GM19452 (cell line): Measurements from ENCODE around the gene ZNF408.
"Not testable (repeated sequence)": the region's sequence is repeated elsewhere in the genome, so short reads cannot be mapped to it uniquely, and the experiment has no call there.

Experiments
- ATAC-seq: cut with Tn5 transposase; IDR thresholded peaks from one replicate; pipeline ENCODE4 v1.9.1; 2021; ENCODE audit not compliant: unreplicated experiment

ZNF408 gene

DNA sequence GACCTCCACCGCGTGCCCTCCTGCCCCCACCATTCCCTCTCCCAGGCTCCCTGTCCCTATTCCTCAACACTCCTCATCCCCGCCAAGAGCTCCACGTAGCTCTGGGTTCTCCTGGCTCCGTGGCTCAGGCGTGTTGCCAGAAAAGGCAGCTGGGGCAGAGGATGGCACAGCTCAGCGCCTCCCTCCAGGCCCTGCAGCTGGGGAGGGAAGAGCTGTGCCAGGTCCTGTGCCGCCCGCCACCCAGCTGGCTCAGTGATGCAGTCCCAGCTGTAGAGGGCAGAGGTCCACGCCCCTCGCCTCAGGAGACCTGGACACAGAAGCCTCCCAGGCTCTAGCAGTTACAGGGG, 4.6 kb upstream of the ZNF408 start:
- no peak for ATAC-seq

DNA sequence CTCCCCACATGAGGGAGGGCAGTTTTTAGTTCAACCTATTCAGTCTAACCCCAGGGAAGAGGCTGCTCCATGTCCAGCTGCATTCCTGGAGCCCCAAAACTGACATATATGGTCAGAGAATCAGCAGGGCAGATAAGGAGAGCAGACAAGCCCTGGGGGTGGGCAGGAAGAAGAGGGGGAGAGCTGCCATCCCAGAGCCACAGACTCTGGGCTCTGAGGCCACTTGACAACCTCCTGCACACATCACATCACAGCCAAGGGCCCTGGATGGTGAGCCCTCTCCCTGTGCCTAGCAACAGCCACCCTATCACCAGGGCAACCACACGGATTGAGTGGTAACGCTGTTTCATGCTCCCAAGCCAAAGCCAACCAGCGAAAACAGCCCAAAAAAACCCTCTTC, 3.5 kb upstream of the ZNF408 start:
- ATAC-seq = no peak

DNA sequence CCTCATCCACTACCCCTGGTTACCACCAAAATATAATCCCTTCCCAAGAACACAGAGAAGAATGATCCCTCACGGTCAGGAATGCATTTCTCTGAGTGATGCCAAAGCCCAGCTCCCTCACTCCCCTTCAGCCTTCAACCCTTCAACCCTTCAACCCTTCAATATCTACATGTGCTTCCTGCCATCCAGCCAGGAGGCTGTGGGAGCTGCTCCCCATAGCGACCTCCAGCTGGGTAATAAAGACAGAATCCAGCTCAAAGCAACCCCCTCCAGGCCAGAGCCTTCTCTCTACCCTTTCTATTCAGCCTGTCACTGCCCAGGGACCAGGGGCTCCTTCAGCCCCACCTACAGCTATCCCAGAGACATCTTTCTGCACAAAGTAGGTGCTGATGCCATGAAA, 3.1 kb upstream of the ZNF408 start:
- no peak for ATAC-seq

DNA sequence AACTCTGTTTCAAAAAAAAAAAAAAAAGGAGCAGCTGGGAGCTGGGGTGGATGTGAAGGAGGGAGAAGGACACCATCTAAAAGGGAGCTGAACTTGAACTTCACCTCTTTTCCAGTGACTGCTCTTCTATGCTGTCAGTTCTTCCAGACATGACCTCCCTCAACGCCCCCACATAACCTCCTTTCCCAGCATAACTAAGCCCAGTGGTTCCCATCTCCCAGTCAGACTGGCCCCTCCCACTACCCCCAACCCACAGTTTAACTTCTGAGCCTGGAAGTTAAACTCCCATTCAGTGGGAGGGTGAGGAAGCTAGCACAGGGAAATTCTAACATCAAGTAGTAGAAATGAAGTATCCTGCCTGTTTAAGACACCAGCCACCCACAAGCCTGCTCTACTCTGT, 2.2 kb upstream of the ZNF408 start:
- ATAC-seq = no peak

DNA sequence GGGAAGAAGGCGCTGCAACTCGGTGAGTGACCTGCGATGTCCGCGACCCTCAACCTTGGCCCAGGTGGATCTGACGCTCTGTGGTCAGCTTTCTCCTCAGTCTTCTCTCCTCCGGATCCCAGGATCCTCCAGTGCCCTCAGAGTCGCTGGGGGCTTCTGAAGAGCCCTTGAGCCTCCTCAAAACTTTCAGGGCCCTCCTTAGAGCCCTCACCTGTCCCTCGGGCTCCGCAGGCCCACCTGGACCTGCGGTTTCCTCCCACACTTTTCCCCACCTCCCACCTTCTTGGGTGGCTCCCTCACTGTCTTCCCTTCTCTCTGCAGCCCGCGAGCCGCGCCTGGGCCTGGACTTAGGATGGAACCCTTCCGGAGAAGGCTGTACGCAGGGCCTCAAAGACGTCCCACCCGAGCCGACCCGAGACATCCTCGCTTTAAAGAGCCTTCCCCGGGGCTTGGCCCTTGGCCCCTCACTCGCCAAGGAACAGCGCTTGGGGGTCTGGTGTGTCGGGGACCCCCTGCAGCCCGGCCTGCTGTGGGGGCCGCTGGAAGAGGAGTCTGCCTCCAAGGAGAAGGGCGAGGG, 335 bp downstream of the ZNF408 start:
- ATAC-seq = no peak

DNA sequence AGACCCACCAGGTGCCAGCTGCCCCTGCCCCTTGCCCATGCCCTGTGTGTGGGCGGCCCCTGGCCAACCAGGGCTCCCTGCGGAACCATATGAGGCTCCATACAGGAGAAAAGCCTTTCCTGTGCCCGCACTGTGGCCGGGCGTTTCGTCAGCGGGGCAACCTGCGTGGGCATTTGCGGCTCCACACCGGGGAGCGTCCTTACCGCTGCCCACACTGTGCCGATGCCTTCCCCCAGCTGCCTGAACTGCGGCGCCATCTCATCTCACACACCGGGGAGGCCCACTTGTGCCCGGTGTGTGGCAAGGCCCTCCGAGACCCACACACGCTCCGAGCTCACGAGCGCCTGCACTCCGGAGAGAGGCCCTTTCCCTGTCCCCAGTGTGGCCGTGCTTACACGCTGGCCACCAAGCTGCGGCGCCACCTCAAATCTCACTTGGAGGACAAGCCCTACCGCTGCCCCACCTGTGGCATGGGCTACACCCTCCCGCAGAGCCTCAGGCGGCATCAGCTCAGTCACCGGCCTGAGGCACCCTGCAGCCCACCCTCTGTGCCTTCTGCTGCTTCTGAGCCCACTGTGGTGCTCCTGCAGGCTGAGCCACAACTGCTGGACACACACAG, 4.3 kb downstream of the ZNF408 start:
- ATAC-seq = no peak

DNA sequence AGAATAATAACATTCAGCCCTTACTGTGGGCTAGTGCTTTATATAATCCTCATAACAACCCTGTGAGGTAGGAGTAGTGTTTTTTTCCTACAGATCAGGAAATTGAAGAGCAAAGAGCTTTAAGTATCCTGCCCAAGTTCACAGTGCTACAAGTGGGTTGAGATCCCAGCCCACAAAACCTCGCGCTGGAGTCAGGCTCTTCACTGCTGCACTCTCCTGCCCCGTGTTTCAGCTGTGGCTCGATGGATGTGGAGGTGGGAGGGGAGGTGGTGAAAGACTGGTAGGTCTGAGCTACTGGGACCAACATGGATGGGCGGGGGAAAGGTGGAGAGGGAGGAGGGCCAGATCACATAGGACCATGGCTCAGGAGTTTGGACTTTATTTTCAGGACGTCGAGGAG, 6.1 kb downstream of the ZNF408 start:
- ATAC-seq = no peak

DNA sequence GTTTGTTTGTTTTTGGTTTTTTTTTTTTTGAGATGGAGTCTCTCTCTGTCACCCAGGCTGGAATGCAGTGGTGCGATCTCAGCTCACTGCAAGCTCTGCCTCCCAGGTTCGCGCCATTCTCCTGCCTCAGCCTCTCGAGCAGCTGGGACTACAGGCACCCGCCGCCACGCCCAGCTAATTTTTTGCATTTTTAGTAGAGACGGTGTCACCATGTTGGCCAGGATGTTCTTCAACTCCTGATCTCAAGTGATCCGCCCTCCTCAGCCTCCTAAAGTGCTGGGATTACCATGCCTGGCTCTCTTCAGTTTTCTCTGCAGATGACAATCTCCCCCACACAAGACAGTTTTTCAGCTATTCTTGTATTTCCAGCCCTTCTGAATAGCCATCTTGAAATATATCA, 8.5 kb downstream of the ZNF408 start:
- ATAC-seq = not testable (repeated sequence)

DNA sequence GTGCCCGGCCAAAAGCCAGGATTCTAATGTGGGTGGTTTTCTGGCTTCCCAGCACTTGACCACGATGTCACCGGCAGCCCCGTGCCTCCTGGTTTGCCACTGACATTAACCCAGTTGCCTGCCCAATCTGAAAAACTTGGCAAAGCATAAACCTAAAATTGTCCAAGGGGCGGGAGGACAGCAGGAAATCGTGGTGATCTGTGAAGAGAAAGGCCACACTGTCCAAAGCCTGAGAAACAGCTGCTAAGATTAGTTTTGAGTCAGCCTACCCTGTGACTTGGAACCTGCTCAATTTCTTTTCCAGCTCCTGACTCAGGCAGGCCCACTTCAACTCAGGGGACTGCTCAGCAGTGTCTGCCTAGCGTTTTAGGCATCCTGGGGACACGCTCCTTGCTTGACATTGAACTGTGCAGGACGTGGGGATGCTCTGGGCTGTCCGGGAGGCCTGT, 10.0 kb downstream of the ZNF408 start:
- no peak for ATAC-seq

DNA sequence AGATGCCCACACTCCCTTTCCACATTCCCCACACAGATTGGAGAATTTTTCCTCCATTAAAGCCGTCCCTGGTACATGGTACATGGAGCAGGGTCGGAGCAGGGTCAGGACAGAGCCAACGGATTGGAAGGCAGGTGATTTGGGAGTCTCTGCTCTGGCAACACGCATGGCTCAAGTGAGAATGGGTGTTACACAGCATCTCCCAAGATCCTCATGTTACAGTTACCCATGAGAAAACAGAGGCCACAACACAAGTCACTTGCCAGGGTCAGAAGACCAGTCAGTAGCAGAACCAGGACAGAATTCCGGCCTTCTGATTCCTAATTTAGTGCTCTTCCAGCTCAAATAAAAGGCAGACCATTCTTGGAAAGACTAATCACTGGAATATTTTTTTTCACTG, 10.5 kb downstream of the ZNF408 start:
- no peak for ATAC-seq

DNA sequence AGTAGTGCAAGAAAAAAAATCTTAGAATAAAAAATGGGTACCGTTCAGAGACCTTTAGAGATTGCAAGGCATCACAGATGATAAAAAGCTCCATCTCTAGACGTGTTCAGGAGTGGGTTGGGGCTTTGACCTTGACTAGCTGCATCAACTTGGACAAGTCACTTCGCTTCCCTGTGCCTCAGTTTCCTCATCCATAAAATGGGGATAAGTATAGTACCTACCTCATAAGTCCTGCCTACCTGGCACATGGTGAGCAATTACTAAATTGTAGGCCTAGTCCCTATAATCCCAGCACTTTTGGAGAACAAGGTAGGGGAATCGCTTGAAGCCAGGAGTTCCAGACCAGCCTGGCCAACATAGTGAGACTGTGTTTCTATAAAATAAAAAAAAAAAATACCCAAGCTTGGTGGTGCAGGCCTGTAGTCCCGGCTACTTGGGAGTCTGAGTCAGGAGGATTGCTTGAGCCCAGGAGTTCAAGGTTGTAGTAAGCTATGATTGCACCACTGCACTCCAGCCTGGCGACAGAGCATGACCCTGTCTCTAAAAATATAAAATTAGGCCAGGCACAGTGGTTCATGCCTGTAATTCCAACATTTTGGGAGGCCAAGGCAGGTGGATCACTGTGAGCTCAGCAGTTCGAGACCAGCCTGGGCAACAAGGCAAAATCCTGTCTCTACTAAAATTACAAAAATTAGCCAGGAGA, 12.2 kb downstream of the ZNF408 start:
- ATAC-seq = no peak

DNA sequence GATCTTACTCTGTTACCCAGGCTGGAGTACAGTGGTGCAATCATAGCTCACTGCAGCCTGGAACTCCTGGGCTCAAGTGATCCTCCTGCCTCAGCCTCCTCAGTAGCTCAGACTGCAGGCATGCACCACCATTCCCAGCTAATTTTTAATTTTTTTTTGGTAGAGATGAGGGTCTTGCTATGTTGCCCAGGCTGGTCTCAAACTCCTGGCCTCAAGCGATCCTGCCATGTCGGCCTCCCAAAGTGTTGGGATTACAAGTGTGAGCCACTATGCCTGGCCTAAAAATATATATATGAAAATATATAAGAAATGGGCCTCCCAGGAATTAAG, 17.0 kb downstream of the ZNF408 start:
- not testable (repeated sequence) for ATAC-seq

DNA sequence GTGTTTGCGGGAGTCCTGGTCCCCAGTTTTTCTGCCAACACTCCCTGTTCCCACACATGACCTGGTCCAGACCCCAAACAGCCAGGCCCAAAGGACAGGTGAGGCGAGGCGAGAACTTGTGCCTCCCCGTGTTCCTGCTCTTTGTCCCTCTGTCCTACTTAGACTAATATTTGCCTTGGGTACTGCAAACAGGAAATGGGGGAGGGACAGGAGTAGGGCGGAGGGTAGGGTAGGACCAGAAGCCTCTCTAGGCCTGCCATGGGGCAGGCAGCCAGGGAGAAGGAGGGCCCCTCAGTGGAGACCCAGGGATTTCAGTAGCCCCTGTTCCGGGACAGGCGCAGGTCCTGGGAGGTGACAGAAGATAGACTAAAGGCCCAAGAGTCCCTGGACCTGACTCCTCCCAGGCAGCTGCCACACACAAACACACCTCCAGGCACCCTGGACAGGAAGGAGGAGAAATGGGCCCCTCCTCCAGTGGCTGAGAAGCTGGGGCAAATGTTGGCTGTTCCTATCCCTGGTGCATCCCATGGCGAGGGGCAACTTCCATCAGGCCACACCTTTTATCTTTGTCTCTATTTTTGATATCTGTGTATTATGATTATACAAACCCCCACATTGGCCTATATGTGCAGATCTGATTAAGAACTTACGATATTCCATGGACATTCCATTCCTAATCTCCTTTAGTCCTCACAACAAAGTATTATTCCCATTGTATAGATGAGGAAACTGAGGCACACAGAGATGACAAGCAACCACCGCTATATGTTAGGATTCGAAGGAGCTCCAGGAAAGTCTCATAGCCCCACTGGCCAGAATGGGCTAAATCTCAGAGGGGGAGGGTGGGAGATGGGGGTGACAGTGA, 17.6 kb downstream of the ZNF408 start:
- ATAC-seq = no peak

DNA sequence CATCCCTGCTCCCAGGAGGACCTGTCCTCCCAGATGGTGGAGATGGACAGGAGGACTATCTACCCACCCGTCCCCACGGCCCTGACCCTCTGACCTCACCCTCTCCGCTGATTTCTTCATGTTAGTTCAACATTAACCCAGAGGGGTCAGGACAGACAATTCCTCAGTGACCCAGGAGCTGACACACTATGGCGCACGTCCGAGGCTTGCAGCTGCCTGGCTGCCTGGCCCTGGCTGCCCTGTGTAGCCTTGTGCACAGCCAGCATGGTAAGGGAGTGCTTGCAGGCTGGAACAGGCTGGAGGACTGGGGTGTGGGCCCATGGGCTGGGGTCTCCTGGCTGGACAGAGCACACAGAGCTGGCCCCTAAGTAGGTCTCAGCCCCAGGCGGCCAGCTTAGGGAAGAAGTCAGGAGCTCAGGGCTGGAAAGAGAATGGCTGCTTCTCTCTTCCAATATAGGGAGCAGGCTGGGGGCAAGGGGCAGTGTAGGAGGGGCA, 18.3 kb downstream of the ZNF408 start, which contains the start of gene F2:
TSS of gene F2 (plus strand) at position 166 of the 495 bp plus-strand sequence. CDS start at position 189, 23 bp downstream.
- no peak for ATAC-seq

DNA sequence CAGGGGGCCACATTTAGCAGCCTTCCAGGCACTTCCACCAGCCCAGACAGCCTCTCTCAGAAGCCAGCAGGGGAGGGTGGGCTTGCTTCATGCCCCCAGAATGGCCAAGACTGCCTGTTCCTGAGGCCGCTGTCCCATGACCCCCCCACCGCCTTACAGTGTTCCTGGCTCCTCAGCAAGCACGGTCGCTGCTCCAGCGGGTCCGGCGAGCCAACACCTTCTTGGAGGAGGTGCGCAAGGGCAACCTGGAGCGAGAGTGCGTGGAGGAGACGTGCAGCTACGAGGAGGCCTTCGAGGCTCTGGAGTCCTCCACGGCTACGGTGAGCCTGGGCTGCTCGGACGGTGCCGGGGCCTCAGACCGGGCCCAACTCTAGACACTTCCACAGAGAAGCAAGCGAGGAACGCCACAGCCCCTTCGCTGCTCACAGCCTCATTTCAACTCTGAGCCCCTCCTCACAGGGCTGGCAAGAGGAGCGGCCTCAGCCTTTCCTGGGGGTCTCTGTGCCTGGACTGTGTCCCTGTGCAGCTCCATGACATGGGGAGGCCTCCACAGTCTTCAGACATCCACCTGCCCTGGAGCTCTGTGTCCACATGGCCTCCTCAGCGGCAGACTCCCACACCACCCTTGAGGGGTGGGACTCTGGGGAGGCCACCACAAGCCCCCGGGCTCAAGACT, 18.9 kb downstream of the ZNF408 start:
- ATAC-seq = no peak

DNA sequence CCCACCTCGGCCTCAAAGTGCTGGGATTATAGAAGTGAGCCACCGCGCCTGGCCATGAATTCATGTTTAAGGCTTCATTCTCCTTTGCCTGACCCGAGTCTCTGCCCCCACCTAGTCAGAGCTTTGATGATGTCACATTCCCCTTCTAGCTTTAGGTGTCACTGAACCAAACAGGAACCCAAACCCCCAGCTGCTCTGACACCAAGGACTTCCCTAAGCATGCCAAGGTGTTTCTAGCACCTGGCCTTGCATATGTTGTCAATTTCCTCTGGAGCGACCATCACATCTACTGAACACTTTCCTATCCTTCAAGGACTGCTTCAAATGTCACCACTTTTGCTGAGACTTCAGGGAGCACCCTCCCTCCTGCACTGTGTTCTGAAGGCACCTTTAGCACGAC, 20.5 kb downstream of the ZNF408 start:
- no peak for ATAC-seq

DNA sequence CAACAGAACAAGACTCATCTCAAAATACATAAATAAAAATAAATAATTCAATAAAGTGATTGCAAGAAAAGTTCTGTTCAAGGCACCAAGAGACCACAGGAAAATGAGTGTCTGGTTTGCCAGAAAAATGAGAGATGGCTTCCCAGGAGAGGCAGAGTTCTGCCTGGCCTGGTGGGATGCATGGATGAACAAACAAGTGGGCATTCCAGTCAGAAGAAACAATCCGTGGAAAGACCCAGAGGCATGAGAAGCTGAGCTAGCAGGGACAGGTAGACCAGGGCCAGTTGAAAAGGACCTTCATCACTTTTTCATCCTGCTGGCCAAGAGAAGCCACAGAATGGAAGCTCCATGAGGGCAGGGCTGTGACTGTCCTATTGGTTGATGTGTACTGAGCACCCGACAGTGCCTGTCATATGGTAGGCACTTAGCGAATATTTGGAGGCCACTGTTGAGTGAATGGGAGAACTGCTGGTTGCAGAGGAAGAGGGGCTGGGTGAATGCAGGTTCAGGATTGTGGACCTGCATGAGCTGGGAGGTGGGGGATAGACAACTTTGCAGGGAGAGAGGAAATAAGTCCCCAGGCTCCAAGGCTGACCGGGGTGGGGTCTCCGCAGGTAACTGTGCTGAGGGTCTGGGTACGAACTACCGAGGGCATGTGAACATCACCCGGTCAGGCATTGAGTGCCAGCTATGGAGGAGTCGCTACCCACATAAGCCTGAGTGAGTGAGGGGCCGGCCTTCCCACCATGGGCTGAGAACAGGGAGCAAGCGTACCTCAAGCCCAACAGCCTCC, 21.9 kb downstream of the ZNF408 start:
- no peak for ATAC-seq

DNA sequence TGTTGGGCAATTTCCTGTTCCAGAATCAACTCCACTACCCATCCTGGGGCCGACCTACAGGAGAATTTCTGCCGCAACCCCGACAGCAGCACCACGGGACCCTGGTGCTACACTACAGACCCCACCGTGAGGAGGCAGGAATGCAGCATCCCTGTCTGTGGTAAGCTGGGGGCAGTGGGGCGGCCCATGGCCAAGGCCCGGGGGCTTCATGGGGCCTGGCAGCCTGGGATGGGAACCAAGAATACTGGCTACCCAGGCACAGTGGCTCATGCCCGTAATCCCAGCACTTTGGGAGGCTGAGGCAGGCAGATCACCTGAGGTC, 22.5 kb downstream of the ZNF408 start:
- ATAC-seq = no peak

DNA sequence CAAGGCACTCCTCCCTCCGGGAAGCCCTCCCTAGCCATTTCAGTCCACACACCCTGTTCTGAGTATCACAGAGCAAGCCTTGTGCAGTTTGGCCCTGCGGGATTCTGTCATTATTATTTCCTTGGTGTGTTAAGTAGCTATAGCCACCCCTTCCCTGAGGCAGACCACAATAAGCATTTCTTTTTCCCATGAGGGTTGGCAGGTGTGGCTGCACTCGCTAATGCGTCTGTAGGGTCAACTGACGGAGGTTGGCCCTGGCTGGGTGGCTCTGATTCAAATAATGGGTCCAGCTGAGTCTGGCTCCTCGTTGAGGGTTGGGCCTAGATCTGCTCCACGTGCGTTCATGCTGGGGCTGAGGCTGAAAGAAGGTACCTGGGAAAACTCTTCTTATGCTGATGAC, 23.3 kb downstream of the ZNF408 start:
- ATAC-seq = no peak
